ENCODE results near the gene CKS1B. TPM values are rescaled to one million over a fixed set of nuclear protein-coding genes. Genes with fewer than 3 reads are reported as not detected.

The CKS1B gene
- total and polyA plus RNA-seq, 9 of the 15 experiments (the other 6 are each of a cell fraction or from before 2014, with no cell fraction given) = 215 to 1,103 (median 460) TPM

Small RNA genes lying within 50 kb of the gene (microRNA-seq; reads per million reads assigned to microRNA genes)
- 0.46 reads per million for gene MIR4258 (ENCODE audit: borderline microRNAs expressed)

Small RNA genes lying within 50 kb of the gene (small RNA-seq; reads per million reads assigned to genes)
- gene MIR4258 (not detected), gene RF00017 (not detected)

Other genes starting within 250 kb of the CKS1B start
Only the 7 nearest of the 20 such genes appear.
- 6.3 and 6.5 TPM in 2 replicates for gene PMVK, start 38.0 kb upstream of the CKS1B start, total RNA-seq (2014; rRNA removed)
- 4.7 and 6.0 TPM in 2 replicates for gene PMVK, start 38.0 kb upstream of the CKS1B start, total RNA-seq (2014; rRNA removed; fragmentation: Illumina TruSeq; extraction: Trizol)
- gene PMVK, start 38.0 kb upstream of the CKS1B start, total RNA-seq (2015; rRNA removed; fragmentation: Illumina TruSeq; extraction: Trizol) = 9.4 and 9.9 TPM in 2 replicates
- gene PMVK, start 38.0 kb upstream of the CKS1B start, total RNA-seq (2021) = 11.8 and 14.1 TPM in 2 replicates
- gene PMVK, start 38.0 kb upstream of the CKS1B start, polyA plus RNA-seq (2011; rRNA removed) = 9.5 and 11.4 TPM in 2 replicates
- 6.3 and 9.6 TPM in 2 replicates for gene PMVK, start 38.0 kb upstream of the CKS1B start, polyA plus RNA-seq (2014; fragmentation: Illumina TruSeq; extraction: Trizol)
- gene PMVK, start 38.0 kb upstream of the CKS1B start, polyA plus RNA-seq (2014; fragmentation: Nextera tagmentation; extraction: Ambion mirVana) = 1 to 10 TPM; 1.1 to 3.8 TPM
- 15.3 and 16.4 TPM in 2 replicates for gene PMVK, start 38.0 kb upstream of the CKS1B start, polyA plus RNA-seq (2014; rRNA removed)
- gene PBXIP1, start 18.6 kb upstream of the CKS1B start, total RNA-seq (2014; rRNA removed) = 8.2 and 10.2 TPM in 2 replicates
- 2.7 and 3.0 TPM in 2 replicates for gene PBXIP1, start 18.6 kb upstream of the CKS1B start, total RNA-seq (2014; rRNA removed; fragmentation: Illumina TruSeq; extraction: Trizol)
- 4.9 and 5.1 TPM in 2 replicates for gene PBXIP1, start 18.6 kb upstream of the CKS1B start, total RNA-seq (2015; rRNA removed; fragmentation: Illumina TruSeq; extraction: Trizol)
- gene PBXIP1, start 18.6 kb upstream of the CKS1B start, total RNA-seq (2021) = 6.3 and 8.3 TPM in 2 replicates
- gene PBXIP1, start 18.6 kb upstream of the CKS1B start, polyA plus RNA-seq (2011; rRNA removed) = 6.9 and 7.9 TPM in 2 replicates
- gene PBXIP1, start 18.6 kb upstream of the CKS1B start, polyA plus RNA-seq (2014; fragmentation: Illumina TruSeq; extraction: Trizol) = 5.8 and 6.8 TPM in 2 replicates
- under 1 TPM; 0.13 to 0.22 TPM for gene PBXIP1, start 18.6 kb upstream of the CKS1B start, polyA plus RNA-seq (2014; fragmentation: Nextera tagmentation; extraction: Ambion mirVana)
- 8.0 TPM in 2 replicates for gene PBXIP1, start 18.6 kb upstream of the CKS1B start, polyA plus RNA-seq (2014; rRNA removed)
- gene PYGO2, start 12.9 kb upstream of the CKS1B start, total RNA-seq (2014; rRNA removed) = 18.2 and 28.9 TPM in 2 replicates
- 15.2 and 15.8 TPM in 2 replicates for gene PYGO2, start 12.9 kb upstream of the CKS1B start, total RNA-seq (2014; rRNA removed; fragmentation: Illumina TruSeq; extraction: Trizol)
- 17.7 and 18.1 TPM in 2 replicates for gene PYGO2, start 12.9 kb upstream of the CKS1B start, total RNA-seq (2015; rRNA removed; fragmentation: Illumina TruSeq; extraction: Trizol)
- gene PYGO2, start 12.9 kb upstream of the CKS1B start, total RNA-seq (2021) = 36.2 and 36.7 TPM in 2 replicates
- gene PYGO2, start 12.9 kb upstream of the CKS1B start, polyA plus RNA-seq (2011; rRNA removed) = 23.5 and 28.3 TPM in 2 replicates
- gene PYGO2, start 12.9 kb upstream of the CKS1B start, polyA plus RNA-seq (2014; fragmentation: Illumina TruSeq; extraction: Trizol) = 32.5 and 34.3 TPM in 2 replicates
- 1 to 10 TPM; 8.3 to 8.6 TPM for gene PYGO2, start 12.9 kb upstream of the CKS1B start, polyA plus RNA-seq (2014; fragmentation: Nextera tagmentation; extraction: Ambion mirVana)
- gene PYGO2, start 12.9 kb upstream of the CKS1B start, polyA plus RNA-seq (2014; rRNA removed) = 24.6 and 28.1 TPM in 2 replicates
- gene SHC1, start 3.9 kb upstream of the CKS1B start, total RNA-seq (2014; rRNA removed) = 51.9 and 57.2 TPM in 2 replicates
- gene SHC1, start 3.9 kb upstream of the CKS1B start, total RNA-seq (2014; rRNA removed; fragmentation: Illumina TruSeq; extraction: Trizol) = 34.1 and 35.4 TPM in 2 replicates
- gene SHC1, start 3.9 kb upstream of the CKS1B start, total RNA-seq (2015; rRNA removed; fragmentation: Illumina TruSeq; extraction: Trizol) = 34.4 and 35.9 TPM in 2 replicates
- 66.4 and 68.4 TPM in 2 replicates for gene SHC1, start 3.9 kb upstream of the CKS1B start, total RNA-seq (2021)
- gene SHC1, start 3.9 kb upstream of the CKS1B start, polyA plus RNA-seq (2011; rRNA removed) = 64.8 and 81.2 TPM in 2 replicates
- 93.7 and 113 TPM in 2 replicates for gene SHC1, start 3.9 kb upstream of the CKS1B start, polyA plus RNA-seq (2014; fragmentation: Illumina TruSeq; extraction: Trizol)
- gene SHC1, start 3.9 kb upstream of the CKS1B start, polyA plus RNA-seq (2014; fragmentation: Nextera tagmentation; extraction: Ambion mirVana) = 1 to 10 TPM; 4.1 to 5.4 TPM
- gene SHC1, start 3.9 kb upstream of the CKS1B start, polyA plus RNA-seq (2014; rRNA removed) = 57.7 and 58.0 TPM in 2 replicates
- gene FLAD1, start 8.7 kb downstream of the CKS1B start, total RNA-seq (2014; rRNA removed) = 67.0 and 87.6 TPM in 2 replicates
- gene FLAD1, start 8.7 kb downstream of the CKS1B start, total RNA-seq (2014; rRNA removed; fragmentation: Illumina TruSeq; extraction: Trizol) = 41.3 and 56.1 TPM in 2 replicates
- 65.8 and 68.6 TPM in 2 replicates for gene FLAD1, start 8.7 kb downstream of the CKS1B start, total RNA-seq (2015; rRNA removed; fragmentation: Illumina TruSeq; extraction: Trizol)
- gene FLAD1, start 8.7 kb downstream of the CKS1B start, total RNA-seq (2021) = 74.4 and 79.8 TPM in 2 replicates
- gene FLAD1, start 8.7 kb downstream of the CKS1B start, polyA plus RNA-seq (2011; rRNA removed) = 61.2 and 75.6 TPM in 2 replicates
- 78.8 and 82.3 TPM in 2 replicates for gene FLAD1, start 8.7 kb downstream of the CKS1B start, polyA plus RNA-seq (2014; fragmentation: Illumina TruSeq; extraction: Trizol)
- 10 to 100 TPM; 24.9 to 46.7 TPM for gene FLAD1, start 8.7 kb downstream of the CKS1B start, polyA plus RNA-seq (2014; fragmentation: Nextera tagmentation; extraction: Ambion mirVana)
- 85.8 and 98.9 TPM in 2 replicates for gene FLAD1, start 8.7 kb downstream of the CKS1B start, polyA plus RNA-seq (2014; rRNA removed)
- gene LENEP, start 18.9 kb downstream of the CKS1B start, total RNA-seq (2014; rRNA removed) = 0.24 and 0.86 TPM in 2 replicates
- gene LENEP, start 18.9 kb downstream of the CKS1B start, total RNA-seq (2014; rRNA removed; fragmentation: Illumina TruSeq; extraction: Trizol) = 0.47 TPM in 1 of 2 replicates, not detected in the other
- 0.45 and 0.87 TPM in 2 replicates for gene LENEP, start 18.9 kb downstream of the CKS1B start, total RNA-seq (2015; rRNA removed; fragmentation: Illumina TruSeq; extraction: Trizol)
- 0.56 TPM in 1 of 2 replicates, not detected in the other for gene LENEP, start 18.9 kb downstream of the CKS1B start, total RNA-seq (2021)
- not detected in 2 replicates for gene LENEP, start 18.9 kb downstream of the CKS1B start, polyA plus RNA-seq (2011; rRNA removed)
- not detected in 2 replicates for gene LENEP, start 18.9 kb downstream of the CKS1B start, polyA plus RNA-seq (2014; fragmentation: Illumina TruSeq; extraction: Trizol)
- not detected for gene LENEP, start 18.9 kb downstream of the CKS1B start, polyA plus RNA-seq (2014; fragmentation: Nextera tagmentation; extraction: Ambion mirVana)
- gene LENEP, start 18.9 kb downstream of the CKS1B start, polyA plus RNA-seq (2014; rRNA removed) = 0.23 and 0.35 TPM in 2 replicates
- 31.3 and 40.6 TPM in 2 replicates for gene ZBTB7B, start 28.1 kb downstream of the CKS1B start, total RNA-seq (2014; rRNA removed)
- gene ZBTB7B, start 28.1 kb downstream of the CKS1B start, total RNA-seq (2014; rRNA removed; fragmentation: Illumina TruSeq; extraction: Trizol) = 6.7 and 6.9 TPM in 2 replicates
- 21.9 and 23.3 TPM in 2 replicates for gene ZBTB7B, start 28.1 kb downstream of the CKS1B start, total RNA-seq (2015; rRNA removed; fragmentation: Illumina TruSeq; extraction: Trizol)
- 46.5 and 48.2 TPM in 2 replicates for gene ZBTB7B, start 28.1 kb downstream of the CKS1B start, total RNA-seq (2021)
- 15.2 and 22.8 TPM in 2 replicates for gene ZBTB7B, start 28.1 kb downstream of the CKS1B start, polyA plus RNA-seq (2011; rRNA removed)
- gene ZBTB7B, start 28.1 kb downstream of the CKS1B start, polyA plus RNA-seq (2014; fragmentation: Illumina TruSeq; extraction: Trizol) = 13.5 and 25.7 TPM in 2 replicates
- gene ZBTB7B, start 28.1 kb downstream of the CKS1B start, polyA plus RNA-seq (2014; fragmentation: Nextera tagmentation; extraction: Ambion mirVana) = under 1 TPM; 0.04 to 0.08 TPM
- 23.2 and 28.7 TPM in 2 replicates for gene ZBTB7B, start 28.1 kb downstream of the CKS1B start, polyA plus RNA-seq (2014; rRNA removed)